HepG2 (cell line): Measurements from ENCODE around the gene CYP26B1. TPM values are rescaled to one million over a fixed set of nuclear protein-coding genes. Genes with fewer than 3 reads are reported as not detected.

ENCODE experiments used
- ATAC-seq: fragments of 200-7000 bp; cut with Tn5 transposase; 3 replicates; pipeline ENCODE4 v1.9.1; 2020; ENCODE audit warnings: mild to moderate bottlenecking, moderate library complexity
- BruUV-seq: library from RNA; stranded (reverse); fragments of 400-500 nt; replicated peaks from 2 replicates; lab custom pipeline; 2021; lab: Mats Ljungman, UMichigan
- CTCF ChIA-PET: fragments of 300-600 bp; formaldehyde crosslinking; extraction: SDS; loops from one replicate; lab custom pipeline; 2021; ENCODE audit warnings: low total read pairs, inconsistent platforms, low intra/inter-chr PET ratio; lab: Yijun Ruan, JAX
- POLR2A ChIA-PET: fragments of 350-600 bp; sonication (Branson Sonifier 250); formaldehyde crosslinking; loops from one replicate; lab custom pipeline; 2020; ENCODE audit warnings: antibody characterized with exemption, inconsistent platforms; lab: Yijun Ruan, JAX
- DNase-seq: peaks from one replicate; pipeline ENCODE4 v3.0.0-alpha.2; 2015; ENCODE audit warnings: low spot score
- FAIRE-seq: peaks from 3 replicates; lab custom pipeline; 2011; peaks lifted over from hg19 to GRCh38; lab: Jason Lieb, UNC
- H2AFZ ChIP-seq: one replicate; pipeline ENCODE4 v1.6.1; 2011; ENCODE audit warnings: low read length, inconsistent platforms
- H3K27ac ChIP-seq: fragments of 300-600 bp; 3 replicates; pipeline ENCODE4 v1.8.0; 2011; ENCODE audit warnings: mixed run types, mild to moderate bottlenecking, mixed read lengths, low read length, inconsistent platforms; ENCODE audit not compliant: insufficient read depth; ENCODE audit errors: extremely low read length
- H3K27me3 ChIP-seq, 2 experiments: fragments of 200-600 bp in 1 of 2; 2 replicates in 1 of 2; 3 replicates in 1 of 2; pipeline versions ENCODE4 v1.6.0 to v1.8.0; 2011; ENCODE audit warnings: low read length in 2 of 2, mild to moderate bottlenecking in 2 of 2, moderate library complexity in 2 of 2, inconsistent platforms in 1 of 2; ENCODE audit not compliant: insufficient read depth in 2 of 2, control insufficient read depth in 1 of 2
- H3K36me3 ChIP-seq, 2 experiments: fragments of 200-600 bp in 1 of 2; replicated peaks in 1 of 2; 2 replicates in 1 of 2; 3 replicates in 1 of 2; pipeline versions ENCODE4 v1.5.1 to v1.8.0; 2011; ENCODE audit warnings: low read length in 2 of 2, inconsistent platforms in 1 of 2; ENCODE audit not compliant: insufficient read depth in 2 of 2, control insufficient read depth in 1 of 2
- H3K4me1 ChIP-seq: 2 replicates; pipeline ENCODE4 v1.5.1; 2012; ENCODE audit warnings: low read length, inconsistent platforms; ENCODE audit not compliant: insufficient read depth
- H3K4me2 ChIP-seq: 2 replicates; pipeline ENCODE4 v1.6.0; 2011; ENCODE audit warnings: low read depth, low read length, inconsistent platforms
- H3K4me3 ChIP-seq, 3 experiments: fragments of 200-600 bp in 1 of 3; sonication (generic), shearing (Covaris generic) in 1 of 3; replicated peaks in 1 of 3; 2 replicates each; pipeline ENCODE4 v1.5.1; 2011 to 2016; ENCODE audit warnings: low read length in 3 of 3, inconsistent platforms in 2 of 3, low read depth in 2 of 3, mild to moderate bottlenecking in 2 of 3, control low read depth in 1 of 3, mixed read lengths in 1 of 3; ENCODE audit not compliant: insufficient read depth in 1 of 3
- H3K79me2 ChIP-seq: one replicate; pipeline ENCODE4 v1.6.1; 2011; ENCODE audit warnings: low read length, inconsistent platforms; ENCODE audit not compliant: insufficient read depth
- H3K9ac ChIP-seq: 2 replicates; pipeline ENCODE4 v1.6.0; 2011; ENCODE audit warnings: mild to moderate bottlenecking, low read depth, low read length, inconsistent platforms; ENCODE audit not compliant: insufficient read depth
- H3K9me3 ChIP-seq: 2 replicates; pipeline ENCODE4 v1.5.1; 2012; ENCODE audit warnings: mild to moderate bottlenecking, low read length
- H4K20me1 ChIP-seq: 2 replicates; pipeline ENCODE4 v1.6.0; 2011; ENCODE audit warnings: inconsistent platforms, mild to moderate bottlenecking, low read length, moderate library complexity; ENCODE audit not compliant: insufficient read depth
- CENPBD1 ChIP-seq: sonication (generic); formaldehyde crosslinking; IDR thresholded peaks from 2 replicates; pipeline ENCODE4 v1.8.0; 2022; ENCODE audit warnings: missing genetic modification reagents, low read depth, mild to moderate bottlenecking, borderline replicate concordance
- CHCHD3 ChIP-seq: sonication (generic); formaldehyde crosslinking; IDR thresholded peaks from 2 replicates; pipeline ENCODE4 v1.8.0; 2022; ENCODE audit warnings: mild to moderate bottlenecking, missing genetic modification reagents, moderate library complexity
- FLYWCH1 ChIP-seq: sonication (generic); formaldehyde crosslinking; IDR thresholded peaks from 2 replicates; pipeline ENCODE4 v1.8.1; 2023; ENCODE audit warnings: mild to moderate bottlenecking, missing genetic modification reagents
- MXI1 ChIP-seq: IDR thresholded peaks from 3 replicates; pipeline ENCODE4 v1.6.1; 2012; ENCODE audit warnings: low read depth, low read length, inconsistent platforms, borderline replicate concordance
- THAP11 ChIP-seq: IDR thresholded peaks from 2 replicates; pipeline ENCODE4 v1.6.1; 2016; ENCODE audit warnings: missing biosample characterization, missing genetic modification reagents
- WGBS: methylation state at CpG from one replicate; pipeline ENCODE4 v1.1.6; 2017; ENCODE audit warnings: low lambda C conversion rate; 5-methylcytosine and 5-hydroxymethylcytosine counted together
- in situ Hi-C: cut with HindIII; loops from 2 replicates; pipeline ENCODE4 v1.10.0; 2017; ENCODE audit warnings: low pct_unique_long_range_greater_than_20kb; ENCODE audit not compliant: extremely low pct_ligation_motif_present
- intact Hi-C: fragments of 100-400 bp; cut with micrococcal nuclease; formaldehyde crosslinking; loops from one replicate; pipeline ENCODE4 v1.10.0; 2022; ENCODE audit not compliant: unreplicated experiment
- polyA plus RNA-seq, 8 experiments: library from polyadenylated mRNA; depleted of rRNA in 3 of 8; stranded (reverse) in 7 of 8; unstranded in 1 of 8; fragments of >200 nt; fragmentation: Illumina TruSeq in 4 of 8; extraction: Trizol in 4 of 8; gene quantifications; 2 replicates each; pipeline versions ENCODE4 v1.2.1 to v1.2.3, GENCODE V29; 2011 to 2016; ENCODE audit warnings: low read depth in 4 of 8, missing spikeins in 1 of 8, mixed read lengths in 1 of 8; ENCODE audit not compliant: insufficient read depth in 1 of 8
- total RNA-seq, 5 experiments: library from RNA; depleted of rRNA; stranded (reverse); fragments of >200 nt; fragmentation: Illumina TruSeq; extraction: Trizol; gene quantifications; 2 replicates each; pipeline ENCODE4 v1.2.3, GENCODE V29; 2016; ENCODE audit warnings: low read depth in 1 of 5

The CYP26B1 gene
- total and polyA plus RNA-seq, 2 of the 13 experiments (the other 11 are each of a cell fraction or from before 2014, with no cell fraction given), result 0.05 to 0.07 TPM

- 53% methylated on average over 23 of the region's 29 CpGs for WGBS
- no peaks in the 10 kb centered on the region for H3K79me2 ChIP-seq
- H3K4me2 ChIP-seq, result no peak overlapping the region
- intact Hi-C loops (no loop called here), in situ Hi-C loops (no loop called here)
- no peak overlapping the region for H3K4me3 ChIP-seq
- CTCF ChIA-PET, result no interaction called here
- H3K9ac ChIP-seq, result no peak overlapping the region
- POLR2A ChIA-PET, result no interaction called here
- no peak overlapping the region for H3K27ac ChIP-seq
- no peak for TF ChIP-seq THAP11 (CRISPR knock-in tag)
- TF ChIP-seq CHCHD3, result no peak
- no peak for TF ChIP-seq FLYWCH1 (CRISPR knock-in tag)
- no peak for TF ChIP-seq CENPBD1 (CRISPR knock-in tag)
- TF ChIP-seq MXI1, result no peak
- FAIRE-seq (no peak), DNase-seq (no peak), ATAC-seq (no peak)
- peaks cover 14 to 82% of the 10 kb centered on the region in 2 experiments; a peak in 4 of 5 replicates for H3K27me3 ChIP-seq
- H3K9me3 ChIP-seq, result no peaks in the 10 kb centered on the region
- no peaks in the 10 kb centered on the region for H3K36me3 ChIP-seq
- peaks cover 10% of the 10 kb centered on the region for H3K4me1 ChIP-seq
- H4K20me1 ChIP-seq, result peaks cover 7% of the 10 kb centered on the region; the same call in 1 of the 2 replicates
- H2AFZ ChIP-seq, result no peak overlapping the region
- no TSS peak for BruUV-seq
These were observed 14.5 kb downstream of the CYP26B1 start for GRCh38 chr2:72132981-72133720.
